GM20000 (cell line): ENCODE measurements around the gene HOXA2.

Experiments used
- DNase-seq: peaks from one replicate; pipeline ENCODE4 v3.0.0; 2012; ENCODE audit warnings: low spot score
- CTCF ChIP-seq: IDR thresholded peaks from 2 replicates; pipeline ENCODE4 v1.5.1; 2012; ENCODE audit warnings: mild to moderate bottlenecking, control low read depth; ENCODE audit errors: extremely low read depth, missing control alignments

Gene HOXA2

GRCh38 chr7:27126596-27127327 is 24.3 kb upstream of the HOXA2 start:
- DNase-seq: no peak
- TF ChIP-seq CTCF: no peak

GRCh38 chr7:27125986-27126394 is 23.5 kb upstream of the HOXA2 start:
- DNase-seq: no peak
- no peak for TF ChIP-seq CTCF

- DNase-seq: no peak
- no peak for TF ChIP-seq CTCF
These were observed 22.6 kb upstream of the HOXA2 start for GRCh38 chr7:27124902-27125689.

GRCh38 chr7:27124096-27124901 is 21.8 kb upstream of the HOXA2 start:
- no peak for TF ChIP-seq CTCF
- DNase-seq: no peak

- no peak for DNase-seq
- TF ChIP-seq CTCF: no peak
These were observed 21.1 kb upstream of the HOXA2 start for GRCh38 chr7:27123477-27124053.

GRCh38 chr7:27123007-27123476 is 20.6 kb upstream of the HOXA2 start:
- no peak for DNase-seq
- TF ChIP-seq CTCF: no peak
